Fibroblast of upper back skin (primary cell): ENCODE data around the gene PFDN6.

ENCODE experiments used
- DNase-seq: peaks from one replicate; pipeline ENCODE4 v3.0.0-alpha.2; 2013

PFDN6 gene

DNA sequence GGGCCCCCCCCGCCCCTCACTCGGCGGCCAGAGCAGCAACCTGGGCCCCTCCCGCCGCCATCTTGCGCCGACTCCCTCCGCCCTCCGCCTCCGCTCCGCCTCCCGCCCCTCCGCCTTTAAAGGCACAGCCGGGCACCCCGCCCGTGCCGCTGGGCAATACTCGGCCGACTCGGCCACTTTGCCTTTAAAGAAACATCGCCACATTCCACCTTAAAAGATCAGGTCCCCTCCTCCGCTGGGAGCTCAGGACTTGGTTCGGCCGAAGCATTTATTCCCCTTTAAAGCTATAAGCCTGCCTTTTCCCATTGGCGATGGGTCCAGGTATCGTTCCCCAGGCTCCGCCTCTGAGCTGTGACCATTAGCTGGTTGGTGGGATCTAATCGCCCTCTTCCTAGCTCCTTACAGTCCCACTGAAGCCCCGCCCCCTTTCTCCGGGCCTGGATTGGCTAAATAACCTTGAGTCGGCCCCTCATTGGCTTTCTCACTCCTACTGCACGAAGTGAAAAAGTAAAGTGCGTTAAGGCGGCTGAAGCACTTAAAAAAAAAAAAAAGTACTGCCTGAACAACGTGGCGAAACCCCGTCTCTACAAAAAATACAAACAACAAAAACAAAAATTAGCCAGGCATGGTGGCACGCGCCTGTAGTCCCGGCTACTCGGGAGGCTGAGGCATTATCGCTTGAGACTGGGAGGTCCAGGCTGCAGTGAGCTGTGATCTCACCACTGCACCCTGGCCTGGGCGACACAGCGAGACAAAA, 28.4 kb downstream of the PFDN6 start, which contains the start of gene ZBTB22:
Gene ZBTB22, minus strand, starts transcription at position 76 of the 757 bp plus-strand sequence. CDS start 828 bp downstream, outside the sequence.
- DNase-seq = peak; percentile 99

DNA sequence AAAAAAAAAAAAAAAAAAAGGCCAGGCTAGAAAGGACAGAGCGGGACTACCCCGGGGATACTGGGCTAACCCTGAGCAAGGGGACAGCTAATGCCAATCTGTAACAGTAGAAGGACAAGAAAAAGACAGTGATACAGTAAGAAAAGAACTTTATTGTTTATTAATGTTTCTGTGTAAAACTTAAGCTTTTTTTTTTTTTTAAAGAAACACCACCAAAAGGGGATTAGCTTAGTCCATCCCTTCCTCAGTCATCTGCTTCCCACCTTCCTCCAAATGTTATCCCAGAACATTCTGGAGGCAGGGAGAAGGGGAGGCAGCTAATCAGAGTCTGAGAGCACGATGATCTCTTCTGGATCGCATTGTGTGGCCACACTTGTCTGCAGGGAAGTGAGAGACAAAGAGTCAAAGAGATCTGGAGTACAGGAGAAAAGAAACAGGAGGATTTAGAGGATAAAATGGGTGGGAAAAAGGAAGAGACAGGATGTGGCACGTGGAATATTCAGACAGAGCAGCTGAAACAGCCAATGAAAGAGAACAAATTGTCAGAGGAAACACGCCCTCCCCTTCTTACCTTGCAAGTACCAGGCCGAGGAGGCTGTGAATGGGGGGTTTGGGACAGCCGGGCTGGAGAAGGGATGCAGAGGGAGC, 29.1 kb downstream of the PFDN6 start:
- DNase-seq = no peak

DNA sequence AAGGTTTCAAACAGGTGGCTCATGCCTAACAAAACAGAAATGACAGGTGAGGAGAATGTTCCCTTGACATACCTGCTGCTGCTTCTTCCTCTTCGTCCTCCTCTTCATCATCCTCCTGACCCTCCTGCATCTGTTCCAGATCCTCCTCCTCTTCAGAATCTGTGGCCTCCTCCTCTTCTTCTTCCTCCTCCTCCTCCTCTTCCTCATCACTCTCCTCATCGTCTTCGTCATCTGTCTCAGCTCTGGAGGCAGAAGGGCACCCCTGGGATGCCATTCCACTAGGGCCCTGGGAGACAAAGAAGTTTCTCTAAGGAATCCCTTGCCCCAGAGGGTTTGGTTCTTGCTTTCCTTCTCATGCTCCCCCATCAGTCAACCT, 30.5 kb downstream of the PFDN6 start:
- DNase-seq = no peak

DNA sequence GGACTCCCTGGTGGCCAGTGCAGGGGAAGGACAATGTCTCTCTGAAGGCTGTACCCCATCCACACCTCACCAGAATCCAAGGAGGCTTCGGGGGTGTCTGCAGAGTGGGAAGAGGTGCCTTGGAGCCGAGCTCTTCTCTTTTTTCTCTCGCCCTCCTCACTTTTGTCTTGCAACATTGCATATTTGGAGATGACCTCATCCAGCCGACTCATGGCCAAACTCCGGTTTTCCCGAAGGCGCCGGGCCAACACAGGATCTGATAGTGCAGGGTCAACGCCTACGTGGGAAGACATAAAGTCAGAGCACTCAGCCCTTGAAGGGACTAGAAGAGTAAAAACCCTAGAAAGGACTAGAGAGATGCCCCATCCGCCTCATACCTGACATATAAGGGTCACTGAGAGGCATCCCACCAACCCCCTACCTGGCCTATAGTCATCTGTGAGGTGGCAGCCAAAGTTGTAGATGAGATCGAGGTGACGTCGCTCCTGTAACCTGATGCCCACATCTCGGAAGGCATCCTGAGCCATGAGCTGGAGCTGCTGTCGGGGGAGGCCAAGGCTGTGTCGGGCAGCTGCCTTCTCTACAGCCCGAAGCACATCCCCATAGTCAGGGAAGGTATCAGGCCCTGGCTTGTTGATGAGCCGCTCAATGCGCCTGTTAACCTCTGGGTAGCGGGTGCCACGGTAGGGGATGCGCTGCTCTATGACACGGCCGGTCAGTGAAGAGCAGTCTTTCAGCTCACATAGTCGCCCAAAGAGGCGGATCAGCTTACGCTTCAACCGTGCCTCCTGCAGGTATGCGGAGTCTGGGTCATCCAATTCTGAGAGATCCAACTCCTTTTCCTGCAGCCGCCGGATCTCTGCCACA, 31.1 kb downstream of the PFDN6 start:
- DNase-seq = peak; percentile 77

DNA sequence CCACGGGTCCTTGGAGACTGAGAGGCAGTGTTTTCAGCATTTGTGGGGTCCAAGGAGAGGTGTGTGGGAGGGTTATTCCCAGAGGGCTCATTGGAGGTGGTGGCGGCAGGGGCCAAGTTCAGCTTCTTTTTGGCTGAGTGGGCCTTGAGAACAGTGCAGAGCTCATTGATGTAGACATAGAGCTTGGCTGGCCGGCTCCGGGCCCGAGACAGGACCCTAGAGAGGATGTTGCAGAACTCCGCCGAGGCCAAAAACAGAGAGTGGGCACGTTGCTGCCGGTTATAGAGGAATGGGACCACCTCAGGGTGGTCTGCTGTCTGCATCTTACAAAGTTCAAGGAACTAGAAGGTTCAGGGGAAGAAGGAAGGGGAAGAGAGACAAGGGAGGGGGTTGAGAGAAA, 31.8 kb downstream of the PFDN6 start:
- DNase-seq = no peak

DNA sequence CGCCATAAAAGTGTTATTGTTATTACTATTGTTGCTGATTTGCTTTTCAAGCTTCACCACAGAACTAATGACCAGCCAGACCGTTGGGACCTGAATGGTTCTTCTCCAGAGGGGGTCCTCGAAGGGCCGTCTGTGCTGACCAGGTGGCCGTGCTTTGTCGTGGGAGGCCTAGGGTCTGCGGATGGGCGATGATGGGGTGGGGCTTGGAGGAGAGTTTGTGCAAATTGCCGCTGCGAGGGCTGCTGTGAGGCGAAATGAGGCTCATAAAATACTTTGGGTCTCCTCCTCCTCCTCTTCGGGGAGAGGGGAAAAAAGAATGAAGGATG, 34.2 kb downstream of the PFDN6 start:
- no peak for DNase-seq

DNA sequence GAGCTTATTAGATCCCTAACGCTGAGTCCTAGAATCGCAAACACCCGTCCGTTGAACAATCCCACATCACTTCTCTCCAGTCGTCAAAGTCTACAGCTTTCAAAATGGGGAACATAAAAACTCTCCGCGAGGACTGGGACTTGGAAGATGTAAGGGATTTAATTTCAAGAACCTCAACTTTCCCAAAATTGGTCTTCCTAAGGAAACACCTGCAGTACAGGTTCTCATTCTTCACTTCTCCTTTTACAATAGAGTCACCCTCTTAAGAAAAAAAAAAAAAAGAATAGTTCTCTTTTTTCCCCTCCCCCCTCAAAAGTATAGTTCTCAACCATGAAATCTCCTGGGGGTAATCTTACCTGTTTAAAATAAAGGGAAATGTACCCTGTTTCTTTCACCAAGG, 34.7 kb downstream of the PFDN6 start:
- DNase-seq = no peak

DNA sequence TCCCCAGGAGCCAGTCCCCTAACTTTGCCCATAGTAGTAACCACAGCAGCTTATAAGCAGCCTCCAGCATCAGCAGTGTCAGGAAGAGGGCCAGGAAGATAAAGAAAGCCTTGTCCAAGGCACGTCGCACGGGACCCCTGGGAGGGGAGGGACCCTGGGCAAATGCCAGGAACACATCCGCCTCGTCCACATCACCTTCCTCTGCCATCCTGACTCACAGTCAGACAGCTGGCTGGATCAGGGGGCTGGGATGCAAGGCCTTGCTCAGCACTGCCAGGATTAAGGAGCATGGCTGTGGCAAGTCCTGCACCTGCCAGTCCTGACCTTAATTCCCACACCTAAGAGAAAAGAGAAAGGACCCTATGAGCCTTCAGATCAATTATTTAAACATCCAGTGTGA, 39.7 kb downstream of the PFDN6 start:
- DNase-seq = no peak

DNA sequence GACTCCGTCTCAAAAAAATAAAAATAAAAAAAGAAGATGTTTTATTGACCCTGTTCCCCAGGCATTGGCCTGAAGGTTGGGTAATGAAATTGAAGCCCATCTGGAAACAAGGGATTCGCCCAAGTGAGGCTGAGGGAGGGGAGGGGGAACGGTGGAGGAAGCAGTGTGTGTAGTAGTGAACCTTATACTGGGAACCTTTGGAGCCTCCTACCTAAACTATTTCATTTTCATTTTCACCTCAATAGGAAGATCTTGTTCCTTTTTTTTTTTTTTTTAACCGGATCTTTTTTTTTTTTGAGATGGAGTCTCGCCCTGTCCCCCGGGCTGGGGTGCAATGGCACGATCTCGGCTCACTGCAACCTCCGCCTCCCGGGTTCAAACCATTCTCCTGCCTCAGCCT, 41.3 kb downstream of the PFDN6 start:
- no peak for DNase-seq

DNA sequence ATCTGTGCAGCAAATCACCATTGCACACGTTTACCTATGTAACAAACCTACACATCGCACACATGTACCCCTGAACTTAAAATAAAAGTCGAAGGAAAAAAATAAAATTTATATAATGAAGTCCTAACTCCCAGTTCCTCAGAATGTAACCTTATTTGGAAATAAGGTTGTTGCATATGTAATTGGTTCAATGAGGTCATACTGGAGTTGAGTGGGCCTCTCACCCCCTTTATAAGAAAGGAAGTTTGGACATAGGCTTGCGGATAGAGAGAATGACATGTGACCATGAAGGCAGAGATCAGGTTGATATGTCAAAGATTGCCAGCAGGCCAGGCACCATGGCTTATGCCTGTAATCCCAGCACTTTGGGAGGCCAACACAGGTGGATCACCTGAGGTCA, 44.3 kb downstream of the PFDN6 start:
- DNase-seq = no peak

DNA sequence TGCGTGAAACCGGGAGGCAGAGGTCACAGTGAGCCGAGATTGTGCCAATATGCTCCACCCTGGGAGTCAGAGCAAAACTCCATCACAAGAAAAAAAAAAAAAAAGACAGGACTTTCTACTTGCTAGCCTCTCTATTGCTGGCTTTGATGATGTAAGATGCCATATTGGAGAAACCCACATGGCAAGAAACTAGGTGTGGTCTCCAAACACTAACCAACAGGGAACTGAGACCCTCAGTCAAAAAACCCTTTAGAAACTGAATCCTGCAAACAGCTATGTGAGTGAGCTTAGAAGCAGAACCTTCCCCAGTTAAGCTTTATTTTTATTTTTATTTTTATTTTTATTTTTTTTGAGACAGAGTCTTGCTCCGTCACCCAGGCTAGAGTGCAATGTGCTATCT, 46.5 kb downstream of the PFDN6 start:
- DNase-seq = no peak

DNA sequence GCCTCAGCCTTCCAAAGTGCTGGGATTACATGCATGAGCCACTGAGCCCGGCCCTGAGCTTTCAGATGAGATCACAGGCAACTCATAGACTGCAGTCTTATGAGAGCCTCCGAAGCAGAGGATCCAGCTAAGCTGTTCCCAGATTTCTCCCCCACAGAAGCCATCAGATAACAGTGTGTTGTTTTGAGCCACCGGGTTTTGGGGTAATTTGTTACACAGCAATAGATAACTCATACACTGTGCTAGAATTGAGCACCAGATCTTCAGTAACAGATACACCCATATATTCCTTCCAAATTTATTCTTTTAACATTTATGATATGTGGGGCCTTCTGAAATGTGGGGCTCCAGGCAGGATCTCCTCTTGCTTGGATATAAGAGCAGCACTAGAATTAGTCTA, 47.1 kb downstream of the PFDN6 start:
- DNase-seq = no peak

DNA sequence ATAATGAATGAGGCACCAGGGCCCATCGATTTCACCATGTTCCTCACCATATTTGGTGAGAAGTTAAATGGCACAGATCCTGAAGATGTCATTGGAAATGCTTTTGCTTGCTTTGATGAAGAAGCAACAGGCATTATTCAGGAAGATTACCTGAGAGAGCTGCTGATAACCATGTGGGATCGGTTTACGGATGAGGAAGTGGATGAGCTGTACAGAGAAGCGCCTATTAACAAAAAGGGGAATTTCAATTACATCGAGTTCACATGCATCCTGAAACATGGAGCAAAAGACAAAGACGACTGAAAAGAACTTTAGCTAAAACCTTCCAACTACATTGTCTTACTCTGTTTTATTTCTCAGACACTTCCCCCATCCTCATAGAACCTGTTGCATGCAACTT, 49.8 kb downstream of the PFDN6 start:
- DNase-seq = no peak
